HG03439 (cell line): ENCODE data around the gene MYO16.

Source experiments
- ATAC-seq: cut with Tn5 transposase; IDR thresholded peaks from one replicate; pipeline ENCODE4 v1.9.1; 2021; ENCODE audit warnings: mild to moderate bottlenecking, moderate library complexity; ENCODE audit not compliant: unreplicated experiment

MYO16 gene

DNA sequence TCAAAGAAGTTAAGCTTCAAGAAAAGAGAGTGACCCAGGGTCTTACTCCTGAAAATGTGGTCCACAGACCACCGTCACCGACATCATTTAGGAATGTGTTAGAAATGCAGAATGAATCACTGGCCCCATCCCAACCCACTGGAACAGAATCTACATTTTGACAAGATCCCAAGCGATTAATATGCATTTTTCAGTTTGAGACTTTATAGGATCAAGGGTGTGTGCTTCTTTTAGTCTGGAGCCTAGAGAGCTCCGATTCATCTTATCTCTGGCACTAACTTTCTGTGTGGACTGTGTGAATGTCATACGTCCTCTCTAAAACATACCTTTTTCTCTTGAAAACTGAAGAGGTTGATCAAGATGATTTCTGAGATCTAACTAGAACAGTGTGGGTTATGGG is 484.8 kb downstream of the MYO16 start:
- ATAC-seq, result no peak

GRCh38 chr13:109114991-109115390 is 485.6 kb downstream of the MYO16 start:
- ATAC-seq, result no peak

- ATAC-seq, result no peak
Measured at GRCh38 chr13:109118521-109118920, 489.1 kb downstream of the MYO16 start.

- no peak for ATAC-seq
Measured at GRCh38 chr13:109119896-109120295, 490.5 kb downstream of the MYO16 start.

DNA sequence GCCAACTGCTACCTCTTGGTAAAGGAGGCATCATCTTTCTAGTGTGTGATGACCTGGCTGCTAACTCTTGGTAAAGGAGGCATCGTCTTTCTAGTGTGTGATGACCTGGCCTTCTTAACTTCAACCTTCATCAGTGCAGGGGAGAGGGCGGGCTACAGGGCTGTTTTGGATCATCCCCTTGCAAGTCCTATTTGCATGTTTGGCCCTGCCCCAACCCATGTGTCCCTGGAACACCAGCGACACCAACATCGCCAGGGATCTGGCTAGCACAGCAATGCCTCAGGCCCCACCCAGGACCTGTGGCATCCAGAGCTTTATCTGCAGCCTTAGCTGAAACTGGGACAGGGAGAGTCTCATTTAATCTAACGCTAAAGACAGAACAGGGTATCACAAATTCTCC is 492.4 kb downstream of the MYO16 start:
- no peak for ATAC-seq

- ATAC-seq, result no peak
Measured at GRCh38 chr13:109123971-109124370, 494.6 kb downstream of the MYO16 start.

GRCh38 chr13:109126178-109126577 is 496.8 kb downstream of the MYO16 start:
- no peak for ATAC-seq

- ATAC-seq, result no peak
Measured at GRCh38 chr13:109126891-109127641, 497.7 kb downstream of the MYO16 start.

DNA sequence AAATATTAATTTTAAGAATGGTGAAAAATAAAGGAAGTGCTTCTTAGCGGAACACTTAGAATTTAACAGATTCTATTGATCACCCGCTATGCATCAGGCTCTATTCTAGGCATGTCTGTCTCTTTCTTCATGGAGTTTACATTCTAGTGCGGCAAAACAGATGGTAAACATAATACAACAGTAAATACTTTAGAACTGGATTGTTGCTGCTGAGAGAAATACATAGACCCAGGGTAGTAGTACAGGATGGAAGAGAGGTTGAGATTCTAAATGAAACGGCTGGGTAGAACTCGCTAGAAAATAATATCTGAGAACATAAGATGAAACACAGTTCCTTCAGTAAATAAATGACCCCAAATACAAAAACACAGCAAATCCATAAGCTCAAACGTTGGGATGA is 498.7 kb downstream of the MYO16 start:
- no peak for ATAC-seq

DNA sequence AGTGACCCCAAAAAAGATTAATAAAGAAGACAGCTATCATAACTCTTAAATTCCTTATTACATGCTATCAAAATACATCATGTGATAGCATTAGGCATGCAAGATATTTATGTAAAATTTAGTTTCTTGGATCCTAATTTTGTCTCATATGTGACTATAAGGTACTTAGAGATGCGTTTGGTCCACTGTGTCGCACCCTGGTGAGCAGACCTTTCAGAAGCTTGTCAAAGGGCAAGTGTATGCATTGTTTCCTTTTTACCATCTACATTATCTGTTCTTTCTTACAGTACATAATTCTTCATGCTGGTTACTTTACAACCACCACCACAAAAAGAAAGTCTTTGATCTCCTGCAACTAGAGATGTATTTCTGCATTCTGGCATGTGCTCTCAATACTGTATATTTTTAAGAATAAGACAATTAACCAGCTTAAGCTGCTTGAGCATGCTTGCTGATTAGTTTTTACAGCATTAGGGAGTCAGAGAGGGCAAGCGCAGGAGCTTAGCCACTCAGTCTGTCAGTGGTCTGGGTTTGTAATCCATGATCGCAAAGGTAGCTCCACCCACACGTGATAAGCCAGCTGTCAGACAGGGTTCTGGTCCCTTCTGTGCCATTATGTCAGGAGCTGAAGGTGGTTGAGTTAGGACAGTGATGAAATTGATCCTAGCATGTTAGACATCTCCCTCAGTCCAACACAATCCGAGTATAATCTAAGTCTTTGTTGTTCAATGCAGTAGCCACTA is 500.9 kb downstream of the MYO16 start:
- no peak for ATAC-seq

DNA sequence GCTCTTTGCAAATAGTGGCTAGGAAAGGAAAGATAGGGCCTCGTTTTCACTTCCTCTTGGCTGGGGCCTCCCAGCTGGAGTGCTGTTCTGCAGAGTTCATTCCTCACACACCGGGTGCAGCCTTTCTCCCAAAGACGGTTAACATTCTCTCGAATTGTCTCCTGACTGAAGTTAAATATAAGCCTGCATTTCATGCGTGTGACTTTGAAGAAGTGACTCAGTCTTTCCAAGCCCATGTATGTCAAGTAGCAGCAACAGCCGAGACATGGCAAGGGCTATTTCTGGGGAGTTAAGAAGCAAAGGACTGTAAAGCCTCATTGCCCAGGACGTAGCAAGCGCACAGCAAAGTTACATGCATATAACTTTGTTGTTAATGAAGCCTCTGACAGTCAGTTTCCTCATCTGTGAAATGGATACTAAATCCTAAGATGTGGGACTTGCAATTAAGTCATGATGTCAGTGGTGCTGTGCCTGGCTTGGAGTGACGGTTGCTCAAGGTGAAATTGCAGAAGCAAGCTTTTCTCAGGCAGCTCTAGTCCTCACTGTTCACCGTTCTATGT is 502.4 kb downstream of the MYO16 start:
- peak; percentile 79 for ATAC-seq

DNA sequence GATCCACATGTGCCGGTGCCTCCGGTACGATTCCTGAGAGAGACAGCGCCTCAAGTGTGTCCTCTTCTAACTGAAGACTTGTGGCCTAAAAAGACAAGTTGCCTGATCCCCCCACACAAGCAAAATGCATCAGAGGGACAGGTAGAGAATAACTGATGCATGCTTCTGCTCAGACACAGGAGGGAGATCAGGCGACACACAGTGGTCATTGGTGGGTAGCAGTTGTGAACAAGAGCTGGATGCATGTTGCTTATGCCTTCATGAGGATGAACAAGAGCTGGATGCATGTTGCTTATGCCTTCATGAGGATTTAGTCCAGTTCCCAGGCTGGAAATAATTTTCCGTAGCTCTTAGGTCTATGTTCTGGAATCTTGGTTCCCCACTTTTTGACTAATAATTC is 505.6 kb downstream of the MYO16 start:
- no peak for ATAC-seq

DNA sequence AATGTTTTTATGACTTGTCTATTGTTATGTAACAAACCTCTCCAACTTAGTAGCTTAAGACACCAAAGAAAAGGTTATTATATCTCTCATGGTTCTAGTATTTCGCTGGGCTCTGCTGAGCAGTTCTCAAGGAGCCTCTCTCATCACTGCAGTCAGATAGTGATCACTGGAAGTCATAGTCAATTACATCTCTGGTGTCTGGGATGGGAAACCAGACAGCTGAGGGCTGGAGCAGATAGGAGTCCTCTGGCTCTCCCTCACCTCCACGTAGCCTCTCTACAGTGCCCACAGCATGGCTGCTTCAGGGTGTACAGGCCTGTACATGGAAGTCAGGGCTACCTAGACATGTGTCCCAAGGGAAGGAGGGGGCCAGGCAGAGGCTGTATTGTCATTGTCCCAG is 507.5 kb downstream of the MYO16 start:
- ATAC-seq, result no peak

GRCh38 chr13:109139346-109139745 is 509.9 kb downstream of the MYO16 start:
- ATAC-seq, result no peak

- ATAC-seq, result no peak
Measured at GRCh38 chr13:109140054-109140453, 510.6 kb downstream of the MYO16 start.

DNA sequence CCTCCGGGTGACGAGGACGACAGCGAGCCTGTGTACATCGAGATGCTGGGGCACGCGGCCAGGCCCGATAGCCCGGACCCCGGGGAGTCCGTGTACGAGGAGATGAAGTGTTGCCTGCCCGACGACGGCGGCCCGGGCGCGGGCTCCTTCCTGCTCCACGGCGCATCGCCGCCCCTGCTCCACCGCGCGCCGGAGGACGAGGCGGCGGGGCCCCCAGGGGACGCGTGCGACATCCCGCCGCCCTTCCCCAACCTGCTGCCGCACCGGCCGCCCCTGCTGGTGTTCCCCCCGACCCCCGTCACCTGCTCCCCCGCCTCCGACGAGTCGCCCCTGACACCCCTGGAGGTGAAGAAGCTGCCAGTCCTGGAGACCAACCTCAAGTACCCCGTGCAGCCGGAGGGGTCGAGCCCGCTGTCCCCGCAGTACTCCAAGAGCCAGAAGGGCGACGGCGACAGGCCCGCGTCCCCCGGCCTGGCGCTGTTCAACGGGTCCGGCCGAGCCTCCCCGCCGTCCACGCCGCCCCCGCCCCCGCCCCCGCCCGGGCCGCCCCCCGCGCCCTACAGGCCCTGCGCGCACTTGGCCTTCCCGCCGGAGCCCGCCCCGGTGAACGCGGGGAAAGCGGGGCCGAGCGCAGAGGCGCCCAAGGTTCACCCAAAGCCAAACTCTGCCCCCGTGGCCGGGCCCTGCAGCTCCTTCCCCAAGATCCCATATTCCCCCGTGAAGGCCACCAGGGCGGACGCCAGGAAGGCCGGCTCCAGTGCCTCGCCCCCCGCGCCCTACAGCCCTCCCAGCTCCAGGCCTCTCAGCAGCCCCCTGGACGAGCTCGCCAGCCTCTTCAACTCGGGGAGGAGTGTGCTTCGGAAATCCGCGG is 511.3 kb downstream of the MYO16 start:
- ATAC-seq, result no peak

GRCh38 chr13:109141706-109142105 is 512.3 kb downstream of the MYO16 start:
- ATAC-seq, result no peak

DNA sequence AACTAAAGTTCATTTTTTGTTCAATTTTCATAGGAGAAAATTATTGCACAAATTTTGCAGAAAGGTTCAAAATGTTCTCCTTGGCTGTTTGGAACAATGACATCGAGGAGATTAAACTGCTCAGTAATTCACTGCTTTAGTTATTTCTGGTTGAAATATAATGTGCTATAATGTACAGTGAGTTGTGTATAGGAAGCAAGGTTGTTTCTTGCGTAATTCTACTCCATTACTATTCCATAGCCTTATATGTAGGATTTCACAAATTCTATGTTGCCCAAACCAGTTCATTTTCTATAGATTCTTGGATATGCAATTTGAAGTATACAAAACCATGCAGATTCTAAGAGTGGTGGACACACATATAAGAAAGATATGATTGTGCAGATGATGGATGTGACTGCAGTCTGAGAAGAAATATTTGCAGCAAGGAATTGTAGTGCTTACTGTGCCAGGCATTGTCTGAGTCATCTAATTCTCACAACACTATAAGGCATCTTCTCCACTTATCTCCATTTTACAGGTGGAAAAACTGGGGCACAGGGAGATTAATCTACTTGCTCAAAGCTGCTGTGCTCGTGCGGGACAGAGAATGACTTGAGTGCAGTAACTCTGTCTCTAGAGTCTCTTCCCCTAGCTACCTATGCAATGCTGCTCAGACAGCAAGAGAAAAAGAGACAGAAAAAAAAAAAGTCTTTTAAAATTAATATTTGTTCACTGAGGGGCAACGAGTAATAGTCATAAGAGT is 515.5 kb downstream of the MYO16 start:
- ATAC-seq, result no peak

GRCh38 chr13:109145631-109146030 is 516.2 kb downstream of the MYO16 start:
- ATAC-seq, result peak; percentile 72

DNA sequence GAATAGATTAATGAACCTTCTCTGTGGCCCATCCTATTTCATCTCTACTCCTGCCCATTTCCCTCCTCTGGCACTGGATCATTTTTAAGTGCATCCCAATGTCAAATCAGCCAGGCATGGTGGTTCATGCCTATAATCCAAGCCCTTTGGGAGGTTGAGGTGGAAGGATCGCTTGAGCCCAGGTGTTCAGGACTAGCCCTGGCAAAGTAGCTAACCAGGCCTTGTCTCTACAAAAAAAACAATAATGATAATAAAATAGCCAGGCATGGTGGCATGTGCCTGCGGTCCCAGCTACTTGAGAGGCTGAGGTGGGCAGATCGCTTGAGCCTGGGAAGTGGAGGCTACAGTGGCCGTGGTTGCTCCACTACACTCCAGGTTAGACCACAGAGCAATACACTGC is 517.0 kb downstream of the MYO16 start:
- no peak for ATAC-seq
